Sigmoid colon (tissue), 3 donors: ENCODE measurements around the gene RSPH1.

ENCODE experiments used
- POLR2A ChIP-seq, 2 donors: fragments of 450-650 bp; IDR thresholded peaks; one replicate each; pipeline ENCODE4 v1.6.1; 2016; ENCODE audit warnings: antibody characterized with exemption in 2 of 2, mild to moderate bottlenecking in 2 of 2, moderate library complexity in 2 of 2
- TF ChIP-seq, protein P1 (sequence below), 4 experiments: fragments of 450-650 bp in 3 of 4; fragments of 200-600 bp in 1 of 4; IDR thresholded peaks; one replicate each; pipeline ENCODE4 v1.5.1; 2016 to 2019; ENCODE audit warnings: antibody characterized with exemption in 4 of 4, mild to moderate bottlenecking in 3 of 4, moderate library complexity in 2 of 4

DNA sequence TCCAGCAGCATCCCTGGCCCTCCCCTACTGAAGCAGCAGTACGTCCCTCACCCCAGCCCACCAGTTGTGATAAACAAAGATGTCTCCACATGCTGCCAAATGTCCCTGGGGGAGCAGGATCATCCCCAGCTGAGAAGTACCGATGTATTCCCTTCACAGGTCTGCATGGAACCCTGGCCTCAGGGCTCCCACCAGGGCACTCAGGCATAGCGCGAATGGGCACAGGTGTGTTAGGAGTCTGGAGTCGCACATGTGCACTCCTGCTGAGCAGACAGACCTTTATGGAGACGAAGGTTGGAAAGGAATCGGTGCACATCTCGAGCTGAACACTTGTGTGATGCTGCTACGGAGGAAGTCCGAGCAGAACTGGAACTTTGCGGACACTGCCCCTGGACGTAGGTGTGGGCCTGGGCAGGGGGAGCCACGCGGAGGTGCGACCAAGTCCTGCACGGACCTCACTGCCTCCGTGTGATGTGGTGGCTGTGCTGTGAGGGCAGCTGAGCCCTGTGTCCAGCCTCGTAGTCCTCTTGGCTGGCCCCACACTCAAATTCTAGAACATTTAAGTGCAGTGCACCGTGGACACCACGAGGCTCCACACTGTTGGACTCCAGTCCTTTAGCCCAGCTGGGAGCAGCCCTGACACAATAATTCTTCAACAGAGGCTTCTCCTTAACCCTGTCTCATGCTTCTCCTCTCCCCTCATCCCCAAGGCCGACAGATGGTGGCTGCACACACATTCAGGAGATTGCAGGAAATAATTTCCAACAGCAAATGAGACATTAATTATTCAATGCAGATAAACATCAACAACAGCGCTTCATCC lies 43.4 kb downstream of the RSPH1 start:
- TF ChIP-seq, protein P1, sequence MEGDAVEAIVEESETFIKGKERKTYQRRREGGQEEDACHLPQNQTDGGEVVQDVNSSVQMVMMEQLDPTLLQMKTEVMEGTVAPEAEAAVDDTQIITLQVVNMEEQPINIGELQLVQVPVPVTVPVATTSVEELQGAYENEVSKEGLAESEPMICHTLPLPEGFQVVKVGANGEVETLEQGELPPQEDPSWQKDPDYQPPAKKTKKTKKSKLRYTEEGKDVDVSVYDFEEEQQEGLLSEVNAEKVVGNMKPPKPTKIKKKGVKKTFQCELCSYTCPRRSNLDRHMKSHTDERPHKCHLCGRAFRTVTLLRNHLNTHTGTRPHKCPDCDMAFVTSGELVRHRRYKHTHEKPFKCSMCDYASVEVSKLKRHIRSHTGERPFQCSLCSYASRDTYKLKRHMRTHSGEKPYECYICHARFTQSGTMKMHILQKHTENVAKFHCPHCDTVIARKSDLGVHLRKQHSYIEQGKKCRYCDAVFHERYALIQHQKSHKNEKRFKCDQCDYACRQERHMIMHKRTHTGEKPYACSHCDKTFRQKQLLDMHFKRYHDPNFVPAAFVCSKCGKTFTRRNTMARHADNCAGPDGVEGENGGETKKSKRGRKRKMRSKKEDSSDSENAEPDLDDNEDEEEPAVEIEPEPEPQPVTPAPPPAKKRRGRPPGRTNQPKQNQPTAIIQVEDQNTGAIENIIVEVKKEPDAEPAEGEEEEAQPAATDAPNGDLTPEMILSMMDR (IDR thresholded peaks at IDR 0.05), result no peak
- no peak for TF ChIP-seq POLR2A (IDR thresholded peaks at IDR 0.05)
